H9 (cell line): ENCODE results near the gene LBX2. TPM values are rescaled to one million over a fixed set of nuclear protein-coding genes. Genes with fewer than 3 reads are reported as not detected.

Experiments used
- DNase-seq: peaks from one replicate; pipeline ENCODE4 v3.0.0-alpha.2; 2017
- H2AFZ ChIP-seq: one replicate; pipeline ENCODE4 v1.6.1; 2013; ENCODE audit warnings: mild to moderate bottlenecking, low read length, control low read depth, moderate library complexity
- H2AK5ac ChIP-seq: 2 replicates; pipeline ENCODE4 v1.6.1; 2013; ENCODE audit warnings: low read length, control low read depth, mixed read lengths; ENCODE audit not compliant: insufficient read length
- H2BK120ac ChIP-seq: one replicate; pipeline ENCODE4 v1.6.1; 2013; ENCODE audit warnings: low read depth, mild to moderate bottlenecking, low read length, control low read depth, inconsistent platforms; ENCODE audit not compliant: poor library complexity, severe bottlenecking
- H2BK12ac ChIP-seq: 2 replicates; pipeline ENCODE4 v1.6.1; 2013; ENCODE audit warnings: low read length, control low read depth, mixed read lengths, low read depth; ENCODE audit not compliant: insufficient read length
- H2BK15ac ChIP-seq: 2 replicates; pipeline ENCODE4 v1.6.1; 2013; ENCODE audit warnings: low read depth, low read length, control low read depth
- H2BK20ac ChIP-seq: one replicate; pipeline ENCODE4 v1.6.1; 2013; ENCODE audit warnings: low read depth, mild to moderate bottlenecking, low read length, control low read depth, inconsistent platforms; ENCODE audit not compliant: poor library complexity, severe bottlenecking
- H2BK5ac ChIP-seq: 2 replicates; pipeline ENCODE4 v1.6.1; 2013; ENCODE audit warnings: low read length, control low read depth, mixed read lengths; ENCODE audit not compliant: insufficient read length
- H3K14ac ChIP-seq: 2 replicates; pipeline ENCODE4 v1.6.1; 2013; ENCODE audit warnings: low read length, control low read depth; ENCODE audit not compliant: insufficient read depth
- H3K18ac ChIP-seq: 2 replicates; pipeline ENCODE4 v1.6.1; 2013; ENCODE audit warnings: low read depth, mild to moderate bottlenecking, mixed read lengths, low read length, control low read depth; ENCODE audit not compliant: insufficient read length
- H3K23ac ChIP-seq: 2 replicates; pipeline ENCODE4 v1.6.1; 2013; ENCODE audit warnings: low read length, control low read depth, mixed read lengths, low read depth; ENCODE audit not compliant: insufficient read length
- H3K23me2 ChIP-seq: 2 replicates; pipeline ENCODE4 v1.6.1; 2013; ENCODE audit warnings: low read depth, mild to moderate bottlenecking, mixed read lengths, low read length, control low read depth; ENCODE audit not compliant: insufficient read length, poor library complexity, severe bottlenecking
- H3K27ac ChIP-seq: 2 replicates; pipeline ENCODE4 v1.5.1; 2013; ENCODE audit warnings: low read length, control low read depth, mixed read lengths, low read depth; ENCODE audit not compliant: insufficient read length
- H3K27me3 ChIP-seq: 2 replicates; pipeline ENCODE4 v1.6.1; 2013; ENCODE audit warnings: low read length, control low read depth, inconsistent platforms; ENCODE audit not compliant: insufficient read depth
- H3K4ac ChIP-seq: 2 replicates; pipeline ENCODE4 v1.6.1; 2013; ENCODE audit warnings: low read depth, mild to moderate bottlenecking, control low read depth, inconsistent platforms, low read length, moderate library complexity
- H3K4me1 ChIP-seq: 2 replicates; pipeline ENCODE4 v1.6.1; 2013; ENCODE audit warnings: low read length, control low read depth, inconsistent platforms; ENCODE audit not compliant: insufficient read depth
- H3K4me2 ChIP-seq: 2 replicates; pipeline ENCODE4 v1.6.1; 2013; ENCODE audit warnings: low read length, control low read depth, mixed read lengths; ENCODE audit not compliant: insufficient read length, insufficient read depth
- H3K56ac ChIP-seq: 2 replicates; pipeline ENCODE4 v1.6.1; 2013; ENCODE audit warnings: low read depth, mild to moderate bottlenecking, mixed read lengths, low read length, control low read depth; ENCODE audit not compliant: insufficient read length
- H3K79me1 ChIP-seq: 2 replicates; pipeline ENCODE4 v1.6.1; 2013; ENCODE audit warnings: low read depth, mild to moderate bottlenecking, moderate library complexity, low read length, control low read depth, inconsistent platforms; ENCODE audit not compliant: insufficient read depth, poor library complexity, severe bottlenecking
- H3K79me2 ChIP-seq: 2 replicates; pipeline ENCODE4 v1.6.1; 2013; ENCODE audit warnings: low read length, control low read depth, inconsistent platforms; ENCODE audit not compliant: insufficient read depth
- H3K9ac ChIP-seq: 2 replicates; pipeline ENCODE4 v1.6.1; 2013; ENCODE audit warnings: low read length, control low read depth, mixed read lengths; ENCODE audit not compliant: insufficient read length; ENCODE audit errors: extremely low read depth
- H3K9me3 ChIP-seq: one replicate; pipeline ENCODE4 v1.6.1; 2013; ENCODE audit warnings: low read depth, low read length, inconsistent platforms; ENCODE audit not compliant: control insufficient read depth
- H3T11ph ChIP-seq: one replicate; pipeline ENCODE4 v1.6.1; 2013; ENCODE audit warnings: mild to moderate bottlenecking, low read length, control low read depth, inconsistent platforms
- H4K20me1 ChIP-seq: one replicate; pipeline ENCODE4 v1.6.1; 2013; ENCODE audit not compliant: control insufficient read depth, insufficient read length, insufficient read depth
- H4K5ac ChIP-seq: 2 replicates; pipeline ENCODE4 v1.6.1; 2013; ENCODE audit warnings: low read depth, mild to moderate bottlenecking, mixed read lengths, low read length, control low read depth; ENCODE audit not compliant: insufficient read length
- H4K8ac ChIP-seq: replicated peaks from 2 replicates; pipeline ENCODE4 v1.6.1; 2013; ENCODE audit warnings: low read length, control low read depth, mixed read lengths, low read depth; ENCODE audit not compliant: insufficient read length
- H4K91ac ChIP-seq: 2 replicates; pipeline ENCODE4 v1.6.1; 2013; ENCODE audit warnings: low read depth, mild to moderate bottlenecking, moderate library complexity, mixed read lengths, low read length, control low read depth; ENCODE audit not compliant: insufficient read length
- H3K27ac Mint-ChIP-seq, 3 experiments: 2 replicates in 2 of 3; 3 replicates in 1 of 3; pipeline ENCODE4 v1.8.0; 2020 to 2021; ENCODE audit warnings: mixed read lengths in 3 of 3, mild to moderate bottlenecking in 1 of 3, moderate library complexity in 1 of 3
- H3K27me3 Mint-ChIP-seq: 2 replicates; pipeline ENCODE4 v1.8.0; 2021; ENCODE audit warnings: low read depth, mild to moderate bottlenecking, moderate library complexity, mixed read lengths
- H3K36me3 Mint-ChIP-seq, 3 experiments: 2 replicates in 2 of 3; 3 replicates in 1 of 3; pipeline ENCODE4 v1.8.0; 2020 to 2021; ENCODE audit warnings: low read depth in 3 of 3, mixed read lengths in 3 of 3; ENCODE audit not compliant: insufficient read depth in 1 of 3
- H3K4me1 Mint-ChIP-seq, 2 experiments: 2 replicates each; pipeline ENCODE4 v1.8.0; 2020; ENCODE audit warnings: mixed read lengths in 2 of 2
- H3K4me3 Mint-ChIP-seq, 2 experiments: 2 replicates in 1 of 2; 3 replicates in 1 of 2; pipeline ENCODE4 v1.8.0; 2020 to 2021; ENCODE audit warnings: mild to moderate bottlenecking in 2 of 2, mixed read lengths in 2 of 2, moderate library complexity in 1 of 2
- H3K9me3 Mint-ChIP-seq, 2 experiments: 2 replicates in 1 of 2; 3 replicates in 1 of 2; pipeline ENCODE4 v1.8.0; 2020; ENCODE audit warnings: mild to moderate bottlenecking in 2 of 2, mixed read lengths in 2 of 2, moderate library complexity in 1 of 2
- CTCF ChIP-seq: fragments of 200-600 bp; sonication (generic); conservative IDR thresholded peaks from 3 replicates; pipeline ENCODE4 v1.8.0; 2021; ENCODE audit warnings: antibody characterized with exemption, mild to moderate bottlenecking
- WGBS: extraction: QIAGEN DNeasy Blood & Tissue Kit; methylation state at CpG from one replicate; pipeline ENCODE4 v1.1.7; 2013; ENCODE audit warnings: missing lambda C conversion rate, low lambda C conversion rate, mixed read lengths; ENCODE audit not compliant: insufficient read length; ENCODE audit errors: extremely low coverage; 5-methylcytosine and 5-hydroxymethylcytosine counted together
- total RNA-seq: library from RNA; stranded (reverse); gene quantifications from 2 replicates; pipeline ENCODE4 v1.2.1, GENCODE V29; 2021

The LBX2 gene
- total RNA-seq, 1 experiment from 2014 or later: 1.1 TPM

DNA sequence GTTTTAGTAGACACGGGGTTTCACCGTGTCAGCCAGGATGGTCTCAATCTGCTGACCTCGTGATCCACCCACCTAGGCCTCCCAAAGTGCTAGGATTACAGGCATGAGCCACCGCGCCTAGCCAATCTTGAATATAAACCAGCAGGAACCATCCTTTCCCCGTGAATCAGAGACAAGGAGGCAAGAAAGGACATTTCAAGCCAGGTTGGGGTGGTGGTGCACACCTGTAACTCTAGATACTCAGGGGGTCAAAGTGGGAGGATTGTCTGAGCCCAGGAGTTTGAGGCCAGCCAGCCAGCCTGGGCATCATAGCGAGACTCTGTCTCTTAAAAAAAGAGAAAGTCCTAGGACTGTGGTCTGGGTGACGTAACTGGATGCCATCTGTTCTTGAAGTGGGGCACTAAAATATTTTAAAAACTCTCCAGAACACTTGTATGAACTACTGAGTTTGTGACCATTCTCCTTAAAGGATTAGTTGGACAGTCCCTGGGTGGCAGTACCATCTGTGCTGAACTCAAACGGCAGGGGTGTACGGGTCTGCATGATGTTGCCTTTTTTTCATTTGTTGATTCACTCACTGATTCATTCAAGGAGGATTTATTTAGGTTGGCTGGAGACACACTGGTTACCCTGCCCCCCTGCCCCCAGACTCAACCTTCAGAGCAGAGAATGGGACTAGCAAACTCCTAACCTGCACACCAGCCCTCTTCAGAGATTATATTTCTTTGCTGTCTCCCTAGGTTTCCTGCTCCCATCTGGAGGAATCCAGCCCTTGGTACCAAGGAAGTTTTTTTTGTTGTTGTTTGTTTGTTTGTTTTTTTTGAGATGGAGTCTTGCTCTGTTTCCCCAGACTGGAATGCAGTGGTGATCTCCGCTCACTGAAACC lies 11.9 kb upstream of the LBX2 start:
- peaks cover 23% of the 10 kb centered on the region for H3K23me2 ChIP-seq
- H3K9me3 Mint-ChIP-seq: peaks cover 6 to 11% of the 10 kb centered on the region in 2 experiments
- no peaks in the 10 kb centered on the region for H3K79me1 ChIP-seq
- H3K36me3 Mint-ChIP-seq: peaks cover 5 to 8% (median 8%) of the 10 kb centered on the region in 3 experiments
- no peak overlapping the region for H4K91ac ChIP-seq
- H2BK120ac ChIP-seq: no peak overlapping the region
- no peak overlapping the region for H2BK5ac ChIP-seq
- TF ChIP-seq CTCF: no peak
- peaks cover 61% of the 10 kb centered on the region for H3K27me3 ChIP-seq
- no peak overlapping the region for H3K18ac ChIP-seq
- peaks cover 85% of the 10 kb centered on the region for H3K27me3 Mint-ChIP-seq
- H3K56ac ChIP-seq: no peak overlapping the region
- peaks cover 27 to 31% of the 10 kb centered on the region in 2 experiments for H3K4me1 Mint-ChIP-seq
- H3K14ac ChIP-seq: no peak overlapping the region
- H3K9me3 ChIP-seq: no peaks in the 10 kb centered on the region
- WGBS: no CpG with 5 or more reads among the region's 11 CpGs
- no peak overlapping the region for H3K4ac ChIP-seq
- peaks cover 3% of the 10 kb centered on the region; the same call in 1 of the 2 replicates for H3K4me1 ChIP-seq
- H4K8ac ChIP-seq: no peak overlapping the region
- no peak overlapping the region for H2AK5ac ChIP-seq
- no peak for DNase-seq
- no peak overlapping the region for H2BK15ac ChIP-seq
- H3K23ac ChIP-seq: no peak overlapping the region
- no peak overlapping the region for H2BK12ac ChIP-seq
- no peaks in the 10 kb centered on the region for H4K20me1 ChIP-seq
- peak overlapping the region in 1 of 2 experiments; percentile 48; a peak in 1 of 5 replicates for H3K4me3 Mint-ChIP-seq
- no peak overlapping the region for H3T11ph ChIP-seq
- H2BK20ac ChIP-seq: no peak overlapping the region
- H2AFZ ChIP-seq: no peak overlapping the region
- H3K79me2 ChIP-seq: no peaks in the 10 kb centered on the region
- H3K4me2 ChIP-seq: no peak overlapping the region
- H4K5ac ChIP-seq: no peak overlapping the region
- no peak overlapping the region for H3K27ac Mint-ChIP-seq
- no peak overlapping the region for H3K27ac ChIP-seq
- no peak overlapping the region for H3K9ac ChIP-seq
